ENCODE data around the gene HEATR5A.
"Not testable (repeated sequence)": the region's sequence is repeated elsewhere in the genome, so short reads cannot be mapped to it uniquely, and the experiment has no call there.

Gene HEATR5A

GRCh38 chr14:31270196-31270772, 150.1 kb downstream of the HEATR5A start:
- intact Hi-C loops (cut with DNase I) = no loop called here
- DNase-seq = peak in 2 of 42 donors; percentile 32 to 37

- intact Hi-C loops (cut with DNase I) = no loop called here
- DNase-seq = peak in 1 of 42 donors; percentile 0
Observed at GRCh38 chr14:31269634-31270195, 150.6 kb downstream of the HEATR5A start.

GRCh38 chr14:31268216-31268615, 152.1 kb downstream of the HEATR5A start:
- DNase-seq = no peak

GRCh38 chr14:31266437-31267331, 153.7 kb downstream of the HEATR5A start:
- peak in 1 of 42 donors; percentile 7 for DNase-seq
- intact Hi-C loops (cut with DNase I) = no loop called here

More at GRCh38 chr14:31268216-31268615, 152.1 kb downstream of the HEATR5A start:
- intact Hi-C loops (cut with DNase I) = no loop called here

GRCh38 chr14:31265701-31266398, 154.5 kb downstream of the HEATR5A start:
- intact Hi-C loops (cut with DNase I) = no loop called here
- DNase-seq = peak in 1 of 42 donors; percentile 8

GRCh38 chr14:31263485-31264133, 156.7 kb downstream of the HEATR5A start:
- peak in 2 of 42 donors; percentile 2 to 6 for DNase-seq
- intact Hi-C loops (cut with DNase I) = no loop called here

- intact Hi-C loops (cut with DNase I) = no loop called here
- DNase-seq = no peak
Observed at GRCh38 chr14:31261859-31262731, 158.3 kb downstream of the HEATR5A start.

GRCh38 chr14:31261523-31261858, 158.9 kb downstream of the HEATR5A start:
- DNase-seq = no peak
- intact Hi-C loops (cut with DNase I) = no loop called here

- intact Hi-C loops (cut with DNase I); DNase-seq: not testable (repeated sequence)
Observed at GRCh38 chr14:31259040-31259435, 161.3 kb downstream of the HEATR5A start.

- DNase-seq = no peak
- intact Hi-C loops (cut with DNase I) = no loop called here
Observed at GRCh38 chr14:31258427-31259039, 161.8 kb downstream of the HEATR5A start.

GRCh38 chr14:31257554-31258426, 162.6 kb downstream of the HEATR5A start:
- DNase-seq; intact Hi-C loops (cut with DNase I): not testable (repeated sequence)

GRCh38 chr14:31257244-31257553, 163.2 kb downstream of the HEATR5A start:
- DNase-seq = no peak
- intact Hi-C loops (cut with DNase I) = no loop called here

GRCh38 chr14:31256534-31257243, 163.7 kb downstream of the HEATR5A start:
- intact Hi-C loops (cut with DNase I) = no loop called here
- DNase-seq = peak in 1 of 42 donors; percentile 4

- DNase-seq; intact Hi-C loops (cut with DNase I): not testable (repeated sequence)
Observed at GRCh38 chr14:31255918-31256317, 164.4 kb downstream of the HEATR5A start.

GRCh38 chr14:31255286-31255685, 165.1 kb downstream of the HEATR5A start:
- intact Hi-C loops (cut with DNase I) = no loop called here
- DNase-seq = peak in 1 of 42 donors; percentile 8

- intact Hi-C loops (cut with DNase I) = no loop called here
- DNase-seq = no peak
Observed at GRCh38 chr14:31253746-31254471, 166.4 kb downstream of the HEATR5A start.
